ENCODE results near the gene STXBP6.
"Not testable (repeated sequence)": the region's sequence is repeated elsewhere in the genome, so short reads cannot be mapped to it uniquely, and the experiment has no call there.

Gene STXBP6

DNA sequence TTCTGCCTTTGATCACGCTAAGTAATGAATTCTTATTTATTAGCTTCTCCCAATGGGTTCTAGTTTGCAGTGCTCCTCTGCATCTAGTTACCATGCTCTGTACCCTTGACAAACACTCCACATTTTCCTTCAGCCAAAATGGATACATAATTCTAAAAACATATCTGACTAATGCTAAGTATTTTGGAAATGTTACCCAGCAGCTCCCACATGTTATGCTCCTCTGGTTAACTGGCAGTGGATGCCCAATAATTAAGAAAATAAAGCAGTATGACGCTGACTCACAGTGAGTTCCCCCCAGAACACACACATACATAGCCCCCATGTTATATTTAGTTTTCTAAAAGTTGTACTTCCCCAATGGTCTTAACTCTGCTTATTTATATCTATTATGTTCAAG, 74.6 kb downstream of the STXBP6 start:
- H3K4me1 Mint-ChIP-seq: no peaks in the 10 kb centered on the region
- DNase-seq: no peak
- H3K27me3 Mint-ChIP-seq: no peaks in the 10 kb centered on the region
- no peak overlapping the region for H3K27ac Mint-ChIP-seq
- no peaks in the 10 kb centered on the region for H3K9me3 Mint-ChIP-seq
- ATAC-seq (replicated peaks): no peak
- no peak overlapping the region for H3K4me3 Mint-ChIP-seq
- H3K36me3 Mint-ChIP-seq: no peaks in the 10 kb centered on the region

DNA sequence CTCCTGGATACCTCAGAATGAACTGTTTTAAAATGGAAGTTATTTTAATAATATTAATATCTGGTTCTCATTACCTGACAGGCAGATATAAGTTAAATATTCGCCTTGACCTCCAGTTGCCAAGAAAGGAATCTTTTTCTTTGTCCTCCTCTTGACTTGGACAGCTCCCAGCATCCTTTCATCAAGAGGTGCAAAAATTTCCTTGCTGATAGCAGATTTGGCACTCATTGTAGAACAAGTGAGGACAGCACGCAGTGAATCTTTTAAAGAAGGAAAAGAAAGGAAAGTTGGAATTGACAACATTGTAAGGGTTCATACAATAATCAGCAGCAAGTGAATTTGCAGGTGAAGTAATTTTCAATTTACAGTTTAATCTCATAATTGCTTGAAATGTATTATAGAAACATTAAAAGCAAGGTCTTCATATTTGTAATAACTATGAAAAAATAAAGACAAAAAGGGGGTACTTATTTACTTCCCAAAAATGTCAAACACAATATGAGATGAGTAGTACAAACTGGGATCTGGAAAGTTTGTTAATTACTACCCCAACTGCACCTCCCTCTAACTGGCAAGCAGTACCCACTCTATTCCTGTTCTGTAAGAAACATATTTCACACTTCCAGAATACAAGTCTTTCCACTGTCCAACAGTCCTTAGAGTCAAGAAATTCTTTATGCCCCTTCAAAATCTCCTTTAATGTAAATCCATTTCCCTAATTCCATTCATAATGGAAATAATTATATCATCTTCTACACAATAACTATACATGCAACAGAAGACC, 75.2 kb downstream of the STXBP6 start:
- Mint-ChIP-seq H3K36me3 (no peaks in the 10 kb centered on the region), H3K27ac (no peak overlapping the region), H3K4me3 (no peak overlapping the region), H3K9me3 (no peaks in the 10 kb centered on the region), H3K27me3 (no peaks in the 10 kb centered on the region), H3K4me1 (no peaks in the 10 kb centered on the region)
- no peak for ATAC-seq (replicated peaks)
- DNase-seq: no peak

DNA sequence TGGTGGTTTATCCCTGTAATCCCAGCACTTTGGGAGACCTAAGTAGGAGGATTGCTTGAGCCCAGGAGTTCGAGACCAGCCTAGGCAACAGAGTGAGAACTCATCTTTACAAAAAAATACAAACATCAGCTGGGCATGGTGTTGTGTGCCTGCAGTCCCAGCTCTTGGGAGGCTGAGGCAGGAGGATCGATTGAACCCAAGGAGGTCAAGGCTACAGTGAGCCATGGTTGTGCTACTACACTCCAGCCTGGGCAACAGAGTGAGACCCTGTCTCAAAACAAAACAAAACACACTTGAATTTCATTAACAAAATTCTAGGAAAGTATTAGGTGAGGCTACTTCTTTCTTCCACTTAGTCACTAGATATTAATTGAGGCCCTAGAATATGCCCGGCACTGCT, 77.1 kb downstream of the STXBP6 start:
- DNase-seq: no peak
- no peaks in the 10 kb centered on the region for H3K27me3 Mint-ChIP-seq
- ATAC-seq (replicated peaks): no peak
- no peak overlapping the region for H3K27ac Mint-ChIP-seq
- no peaks in the 10 kb centered on the region for H3K36me3 Mint-ChIP-seq
- H3K4me1 Mint-ChIP-seq: no peaks in the 10 kb centered on the region
- H3K4me3 Mint-ChIP-seq: no peak overlapping the region
- H3K9me3 Mint-ChIP-seq: no peaks in the 10 kb centered on the region

DNA sequence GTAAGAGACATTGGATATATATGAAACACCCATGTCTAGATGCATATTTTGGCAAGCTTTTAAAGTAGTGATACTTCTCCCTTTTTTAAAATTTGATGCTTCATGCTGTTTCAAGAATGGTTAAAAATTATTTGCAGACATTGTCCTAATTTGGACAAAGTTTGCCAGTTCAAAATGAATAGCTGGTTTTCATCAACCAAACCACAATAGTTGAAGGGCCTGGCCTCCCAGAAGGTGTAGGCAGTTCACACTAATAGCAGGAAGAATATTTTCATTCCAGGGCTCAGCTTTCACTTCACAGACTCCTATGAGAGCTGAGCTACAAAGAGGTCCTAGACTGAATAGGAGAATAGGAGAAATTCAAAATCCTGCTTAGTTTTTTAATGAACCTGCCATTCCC, 78.7 kb downstream of the STXBP6 start:
- ATAC-seq (replicated peaks) (no peak), DNase-seq (no peak)
- no peaks in the 10 kb centered on the region for H3K36me3 Mint-ChIP-seq
- H3K27ac Mint-ChIP-seq: no peak overlapping the region
- H3K9me3 Mint-ChIP-seq: no peaks in the 10 kb centered on the region
- peaks cover 0 to 4% of the 10 kb centered on the region in 2 donors for H3K27me3 Mint-ChIP-seq
- H3K4me1 Mint-ChIP-seq: no peaks in the 10 kb centered on the region
- H3K4me3 Mint-ChIP-seq: no peak overlapping the region

DNA sequence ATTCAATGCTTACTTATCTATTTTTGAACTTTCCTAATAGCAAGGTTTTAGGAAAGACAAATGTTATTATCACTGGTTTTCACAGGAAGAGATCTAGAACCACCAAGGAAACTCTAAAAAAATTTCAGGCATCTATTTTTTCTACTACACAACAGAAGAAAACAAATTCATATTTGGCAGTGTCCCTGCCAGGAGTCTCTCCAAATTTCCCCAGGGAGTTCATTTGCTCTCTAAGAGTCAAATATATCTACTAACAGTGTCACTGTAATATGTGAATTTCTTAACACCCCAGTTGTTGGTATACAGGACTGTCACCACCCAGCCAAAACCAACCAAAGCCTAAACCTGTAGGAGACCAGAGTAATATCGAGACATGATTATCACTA, 83.4 kb downstream of the STXBP6 start:
- no peaks in the 10 kb centered on the region for H3K4me1 Mint-ChIP-seq
- no peak for ATAC-seq (replicated peaks)

DNA sequence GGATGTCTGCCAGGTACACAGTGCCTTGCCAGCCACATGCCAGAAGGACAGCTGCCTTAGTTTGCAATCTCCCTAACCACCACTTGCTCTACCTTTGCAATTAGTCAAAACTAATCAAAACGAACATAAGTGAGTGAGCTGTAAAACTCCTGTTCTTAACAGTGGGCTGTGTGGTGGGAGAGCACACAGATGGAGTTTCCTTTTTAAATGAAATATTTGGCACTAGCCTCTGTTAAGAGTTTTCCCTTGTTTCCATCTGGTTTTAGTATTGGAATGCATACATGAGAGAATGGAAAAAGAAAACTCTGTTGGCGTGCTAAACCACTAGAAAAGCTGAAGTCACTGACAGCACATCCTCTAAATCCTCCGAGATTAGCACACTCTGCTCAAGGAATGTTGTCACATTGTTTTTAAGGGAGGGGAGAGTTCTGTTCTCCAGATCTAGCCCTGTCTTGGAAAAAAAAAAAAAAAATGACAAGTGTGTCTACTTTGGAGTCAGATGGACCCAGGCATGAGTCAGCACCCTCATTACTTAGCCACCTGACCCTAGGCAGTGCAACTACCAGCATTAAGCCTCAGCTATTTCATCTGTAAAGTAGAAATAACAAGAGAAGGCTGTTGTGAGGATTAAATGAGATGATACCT, 83.9 kb downstream of the STXBP6 start:
- Mint-ChIP-seq H3K9me3 (no peaks in the 10 kb centered on the region), H3K4me1 (no peaks in the 10 kb centered on the region), H3K27ac (no peak overlapping the region), H3K4me3 (no peak overlapping the region), H3K36me3 (no peaks in the 10 kb centered on the region), H3K27me3 (peaks cover 0 to 8% of the 10 kb centered on the region in 2 donors)
- ATAC-seq (replicated peaks) (no peak), DNase-seq (no peak)

More for the DNA sequence above, 83.4 kb downstream of the STXBP6 start:
- no peak overlapping the region for H3K4me3 Mint-ChIP-seq
- H3K27me3 Mint-ChIP-seq: peaks cover 0 to 8% of the 10 kb centered on the region in 2 donors
- H3K9me3 Mint-ChIP-seq: no peaks in the 10 kb centered on the region
- no peak overlapping the region for H3K27ac Mint-ChIP-seq
- no peaks in the 10 kb centered on the region for H3K36me3 Mint-ChIP-seq
- DNase-seq: no peak

DNA sequence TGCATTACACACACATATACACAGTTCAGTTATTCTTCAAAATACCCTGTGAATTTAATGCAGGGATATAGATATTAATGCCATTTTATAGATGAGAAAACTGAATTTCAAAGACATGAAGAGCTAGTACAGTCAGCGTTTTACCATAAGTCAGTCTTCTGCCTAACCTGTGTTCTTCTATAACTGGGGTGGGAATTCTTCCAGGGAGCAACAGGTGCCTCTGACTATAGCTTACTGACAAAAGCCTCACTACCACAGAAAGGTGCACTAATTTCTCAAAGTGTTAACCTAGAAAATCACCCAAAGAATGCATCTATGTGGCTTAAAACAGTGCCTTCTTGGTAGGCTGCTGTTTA, 84.4 kb downstream of the STXBP6 start:
- H3K4me3 Mint-ChIP-seq: no peak overlapping the region
- DNase-seq: no peak
- no peaks in the 10 kb centered on the region for H3K36me3 Mint-ChIP-seq
- peaks cover 0 to 8% of the 10 kb centered on the region in 2 donors for H3K27me3 Mint-ChIP-seq
- no peak for ATAC-seq (replicated peaks)
- H3K27ac Mint-ChIP-seq: no peak overlapping the region
- no peaks in the 10 kb centered on the region for H3K9me3 Mint-ChIP-seq
- no peaks in the 10 kb centered on the region for H3K4me1 Mint-ChIP-seq

DNA sequence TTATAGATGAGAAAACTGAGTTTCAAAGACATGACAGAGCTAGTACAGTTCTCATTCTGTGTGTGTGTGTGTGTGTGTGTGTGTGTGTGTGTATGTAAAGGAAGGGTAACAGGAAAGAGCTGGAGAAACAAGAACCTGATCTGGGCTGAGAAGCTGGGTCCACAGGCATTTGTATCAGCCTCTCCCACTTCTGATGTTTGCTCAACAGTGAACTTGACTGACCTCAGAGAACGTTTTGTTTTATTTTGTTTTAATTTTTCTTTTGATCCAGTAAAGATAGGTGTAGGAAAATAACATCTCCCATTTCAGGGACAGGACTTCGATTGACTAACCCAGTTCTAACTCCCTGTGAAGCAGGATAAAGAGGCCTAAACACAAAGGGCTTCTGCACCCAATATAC, 85.4 kb downstream of the STXBP6 start:
- no peak overlapping the region for H3K4me3 Mint-ChIP-seq
- H3K4me1 Mint-ChIP-seq: no peaks in the 10 kb centered on the region
- peaks cover 0 to 8% of the 10 kb centered on the region in 2 donors for H3K27me3 Mint-ChIP-seq
- no peaks in the 10 kb centered on the region for H3K9me3 Mint-ChIP-seq
- no peak overlapping the region for H3K27ac Mint-ChIP-seq
- H3K36me3 Mint-ChIP-seq: no peaks in the 10 kb centered on the region
- ATAC-seq (replicated peaks): no peak
- DNase-seq: no peak

DNA sequence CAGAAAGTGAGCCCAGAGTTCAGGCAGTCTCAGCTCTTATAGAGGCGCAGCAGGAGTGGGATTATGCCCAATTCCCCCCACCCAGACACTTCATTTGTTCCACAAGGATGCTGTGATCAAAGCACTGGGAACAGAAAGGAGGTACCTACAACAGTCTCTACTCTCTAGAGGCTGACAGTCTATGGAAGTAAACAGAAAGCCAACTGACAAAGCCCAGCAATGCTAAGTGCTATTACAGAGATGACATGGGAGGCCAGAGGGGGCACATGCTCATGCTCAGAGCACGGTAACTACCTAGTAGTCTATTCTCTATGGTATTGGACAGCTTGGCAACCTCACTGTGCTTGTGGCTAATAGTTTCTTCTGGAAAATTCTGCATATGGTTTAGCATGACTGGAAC, 85.9 kb downstream of the STXBP6 start:
- no peak for DNase-seq
- peaks cover 0 to 9% of the 10 kb centered on the region in 2 donors for H3K27me3 Mint-ChIP-seq
- no peak for ATAC-seq (replicated peaks)
- H3K27ac Mint-ChIP-seq: no peak overlapping the region
- no peak overlapping the region for H3K4me3 Mint-ChIP-seq
- no peaks in the 10 kb centered on the region for H3K9me3 Mint-ChIP-seq
- no peaks in the 10 kb centered on the region for H3K4me1 Mint-ChIP-seq
- no peaks in the 10 kb centered on the region for H3K36me3 Mint-ChIP-seq

DNA sequence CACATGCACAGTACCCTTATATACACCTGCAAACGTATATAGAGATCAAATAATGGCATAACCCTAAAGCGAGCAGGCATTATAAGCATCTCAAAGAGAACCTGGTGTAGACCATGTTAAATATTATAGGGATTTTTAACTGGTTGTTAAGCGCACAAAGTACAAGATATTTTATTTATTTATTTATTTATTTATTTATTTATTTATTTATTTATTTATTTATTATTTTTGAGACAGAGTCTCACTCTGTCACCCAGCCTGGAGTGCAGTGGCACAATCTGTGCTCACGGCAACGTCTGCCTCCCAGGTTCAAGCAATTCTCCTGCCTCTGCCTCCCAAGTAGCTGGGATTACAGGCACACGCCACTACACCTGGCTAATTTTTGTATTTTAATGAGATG, 87.8 kb downstream of the STXBP6 start:
- H3K9me3 Mint-ChIP-seq; H3K27ac Mint-ChIP-seq; ATAC-seq (replicated peaks); DNase-seq; H3K36me3 Mint-ChIP-seq; H3K4me3 Mint-ChIP-seq; H3K4me1 Mint-ChIP-seq: not testable (repeated sequence)
- peaks cover 0 to 14% of the 10 kb centered on the region in 2 donors for H3K27me3 Mint-ChIP-seq

DNA sequence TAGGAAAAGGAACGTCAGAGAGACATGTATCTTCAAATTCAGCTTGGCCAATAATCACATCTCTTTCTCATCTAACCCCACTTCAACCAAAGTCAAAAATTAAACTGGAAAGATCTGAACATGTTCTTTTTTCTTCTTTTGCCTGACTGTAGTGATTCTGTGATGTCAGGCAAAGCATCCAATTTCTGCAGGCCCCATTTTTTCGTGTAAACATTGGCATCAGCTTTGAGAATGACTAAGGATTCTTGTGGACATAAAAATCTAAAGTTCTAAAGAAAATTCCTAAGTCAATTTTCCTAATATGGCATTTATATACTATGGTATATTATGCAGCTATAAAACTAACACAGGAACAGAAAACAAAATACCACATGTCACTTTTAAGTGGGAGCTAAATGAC, 89.1 kb downstream of the STXBP6 start:
- H3K4me3 Mint-ChIP-seq: no peak overlapping the region
- ATAC-seq (replicated peaks): no peak
- no peak overlapping the region for H3K27ac Mint-ChIP-seq
- DNase-seq: no peak
- peaks cover 0 to 10% of the 10 kb centered on the region in 2 donors for H3K27me3 Mint-ChIP-seq
- H3K4me1 Mint-ChIP-seq: no peaks in the 10 kb centered on the region
- H3K9me3 Mint-ChIP-seq: no peaks in the 10 kb centered on the region
- no peaks in the 10 kb centered on the region for H3K36me3 Mint-ChIP-seq

DNA sequence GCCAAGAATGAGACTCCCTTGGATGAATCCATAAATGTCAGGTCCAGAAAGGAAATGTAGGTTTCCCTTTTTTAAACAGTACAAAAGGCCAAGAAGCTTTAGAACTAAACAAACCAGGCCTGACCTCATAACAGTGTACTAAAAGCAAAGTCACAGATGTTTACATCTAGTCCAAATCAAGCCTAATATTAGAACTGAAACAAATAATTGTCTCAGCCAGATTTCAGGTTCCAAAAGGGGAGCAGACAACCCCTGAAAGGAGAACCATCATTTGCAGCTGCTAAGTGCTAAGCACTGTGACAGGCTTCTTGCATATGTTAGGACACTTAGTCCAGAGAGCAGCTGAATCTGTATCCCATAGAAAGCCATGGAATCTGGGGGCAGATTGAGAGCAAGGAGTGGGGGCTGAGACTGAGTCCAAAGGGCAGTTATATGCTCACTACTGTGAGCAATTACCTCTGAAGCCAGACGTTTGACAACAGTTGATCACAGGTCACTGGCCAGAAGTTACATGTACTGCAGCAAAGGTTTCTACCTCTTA, 90.1 kb downstream of the STXBP6 start:
- no peaks in the 10 kb centered on the region for H3K4me1 Mint-ChIP-seq
- ATAC-seq (replicated peaks): no peak
- no peaks in the 10 kb centered on the region for H3K9me3 Mint-ChIP-seq
- H3K36me3 Mint-ChIP-seq: no peaks in the 10 kb centered on the region
- DNase-seq: no peak
- no peak overlapping the region for H3K4me3 Mint-ChIP-seq
- no peak overlapping the region for H3K27ac Mint-ChIP-seq
- peaks cover 0 to 12% of the 10 kb centered on the region in 2 donors for H3K27me3 Mint-ChIP-seq

DNA sequence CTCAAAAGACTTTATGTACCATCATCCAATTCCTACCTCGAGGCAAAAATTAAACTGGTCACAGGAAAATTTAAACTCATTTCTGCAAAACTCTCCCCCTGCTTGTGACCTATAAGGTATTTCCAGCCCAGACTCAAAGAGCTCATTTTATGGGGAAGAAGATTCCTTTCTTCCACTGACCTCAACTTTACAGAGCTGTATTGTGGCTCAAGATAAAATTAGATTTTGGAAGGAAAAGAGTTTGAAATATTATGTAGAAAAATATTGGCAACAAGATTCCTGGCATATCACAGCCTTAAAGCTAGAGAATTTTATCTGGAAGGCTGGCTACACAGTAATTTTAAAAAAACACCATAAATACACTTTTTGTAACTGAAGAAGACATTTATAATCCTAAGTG, 91.7 kb downstream of the STXBP6 start:
- ATAC-seq (replicated peaks) (no peak), DNase-seq (no peak)
- Mint-ChIP-seq H3K4me3 (no peak overlapping the region), H3K4me1 (no peaks in the 10 kb centered on the region), H3K27me3 (peaks cover 7 to 16% of the 10 kb centered on the region in 2 donors), H3K27ac (no peak overlapping the region), H3K9me3 (no peaks in the 10 kb centered on the region), H3K36me3 (no peaks in the 10 kb centered on the region)

DNA sequence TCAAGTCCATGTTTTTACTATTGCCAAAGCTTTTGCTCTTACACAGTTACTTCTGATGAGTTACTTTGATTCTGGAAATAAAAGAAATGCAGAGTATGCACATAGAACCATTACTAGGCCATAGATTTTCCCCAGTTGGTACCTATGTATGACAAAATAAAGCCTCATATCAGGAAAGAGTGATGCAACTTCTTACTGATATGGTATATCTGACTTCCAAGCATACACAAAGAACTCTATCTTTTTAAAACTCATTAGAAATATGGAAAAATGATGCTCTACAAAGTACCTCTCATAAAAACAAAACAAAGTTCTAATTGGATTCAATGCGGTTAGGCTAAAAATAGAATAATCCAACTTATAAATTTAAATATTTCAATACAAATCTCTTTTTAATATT, 92.1 kb downstream of the STXBP6 start:
- Mint-ChIP-seq H3K36me3 (no peaks in the 10 kb centered on the region), H3K27ac (no peak overlapping the region), H3K27me3 (peaks cover 11 to 20% of the 10 kb centered on the region in 2 donors), H3K4me3 (no peak overlapping the region), H3K9me3 (peaks cover 0 to 2% of the 10 kb centered on the region in 2 donors), H3K4me1 (no peaks in the 10 kb centered on the region)
- ATAC-seq (replicated peaks): no peak
- DNase-seq: no peak

DNA sequence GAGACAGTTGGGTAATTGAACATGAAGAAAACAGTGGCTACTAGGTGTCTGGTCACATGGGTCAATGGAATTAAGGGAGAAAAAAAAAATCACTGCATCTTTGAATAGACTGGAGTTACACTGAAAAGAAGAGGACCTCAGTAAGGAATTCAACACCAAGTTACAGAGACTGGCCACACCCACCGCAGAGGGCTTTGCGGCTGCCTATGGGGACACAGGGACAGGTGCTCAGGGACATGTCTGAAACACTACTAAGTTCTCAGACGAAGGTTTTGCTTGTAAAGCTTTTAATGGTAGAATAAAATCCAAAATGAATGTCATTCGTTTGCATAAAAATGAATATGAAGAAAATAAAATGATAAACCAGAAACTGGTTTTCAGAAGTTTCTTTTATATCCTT, 93.8 kb downstream of the STXBP6 start:
- DNase-seq: no peak
- no peak overlapping the region for H3K27ac Mint-ChIP-seq
- H3K27me3 Mint-ChIP-seq: peaks cover 12 to 21% of the 10 kb centered on the region in 2 donors

More for the DNA sequence above, 93.8 kb downstream of the STXBP6 start:
- Mint-ChIP-seq H3K4me3 (no peak overlapping the region), H3K9me3 (peaks cover 0 to 2% of the 10 kb centered on the region in 2 donors), H3K36me3 (no peaks in the 10 kb centered on the region), H3K4me1 (no peaks in the 10 kb centered on the region)
- no peak for ATAC-seq (replicated peaks)
